HG03066 (cell line): ENCODE data around the gene OR3A1.
"Not testable (repeated sequence)": the region's sequence is repeated elsewhere in the genome, so short reads cannot be mapped to it uniquely, and the experiment has no call there.

Experiments
- ATAC-seq: cut with Tn5 transposase; IDR thresholded peaks from one replicate; pipeline ENCODE4 v1.9.1; 2021; ENCODE audit warnings: low read depth; ENCODE audit not compliant: unreplicated experiment

Gene OR3A1, protein sequence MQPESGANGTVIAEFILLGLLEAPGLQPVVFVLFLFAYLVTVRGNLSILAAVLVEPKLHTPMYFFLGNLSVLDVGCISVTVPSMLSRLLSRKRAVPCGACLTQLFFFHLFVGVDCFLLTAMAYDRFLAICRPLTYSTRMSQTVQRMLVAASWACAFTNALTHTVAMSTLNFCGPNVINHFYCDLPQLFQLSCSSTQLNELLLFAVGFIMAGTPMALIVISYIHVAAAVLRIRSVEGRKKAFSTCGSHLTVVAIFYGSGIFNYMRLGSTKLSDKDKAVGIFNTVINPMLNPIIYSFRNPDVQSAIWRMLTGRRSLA

DNA sequence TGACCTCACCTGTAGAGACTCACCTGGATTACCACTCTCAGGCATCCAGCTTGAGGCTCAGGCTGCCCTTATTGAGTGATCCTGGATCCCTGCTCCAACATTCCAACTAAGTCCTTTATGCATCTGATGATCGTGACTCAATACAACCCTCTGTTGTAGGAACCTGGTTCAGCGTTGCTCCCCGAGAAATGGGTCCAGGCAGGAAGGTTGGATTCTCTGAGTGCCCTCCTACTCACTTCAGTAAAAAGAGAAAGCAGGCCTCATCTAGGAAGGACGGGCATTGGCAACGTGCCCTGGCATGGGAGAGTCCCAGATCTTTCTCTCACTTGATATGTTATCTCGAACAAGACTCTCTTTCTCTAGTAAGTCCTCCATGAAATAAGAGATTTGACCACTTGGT, at the start of gene OR3A1:
TSS of gene OR3A1 (minus strand) at position 101 of the 400 bp plus-strand sequence. CDS start 5,778 bp downstream, outside the sequence.
- no peak for ATAC-seq

DNA sequence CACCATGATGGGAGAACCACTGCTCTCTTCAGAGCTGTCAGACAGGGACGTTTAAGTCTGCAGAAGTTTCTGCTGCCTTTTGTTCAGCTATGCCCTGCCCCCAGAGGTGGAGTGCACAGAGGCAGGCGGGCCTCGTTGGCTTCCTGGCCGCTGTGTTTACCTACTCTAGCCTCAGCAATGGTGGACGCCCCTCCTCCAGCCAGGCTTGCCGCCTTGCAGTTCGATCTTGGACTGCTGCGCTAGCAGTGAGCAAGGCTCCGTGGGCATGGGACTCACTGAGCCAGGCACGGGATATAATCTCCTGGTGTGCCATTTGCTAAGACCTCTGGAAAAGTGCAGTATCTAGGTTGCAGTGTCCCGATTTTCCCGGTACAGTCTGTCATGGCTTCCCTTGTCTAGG, 44.6 kb upstream of the OR3A1 start:
- not testable (repeated sequence) for ATAC-seq

DNA sequence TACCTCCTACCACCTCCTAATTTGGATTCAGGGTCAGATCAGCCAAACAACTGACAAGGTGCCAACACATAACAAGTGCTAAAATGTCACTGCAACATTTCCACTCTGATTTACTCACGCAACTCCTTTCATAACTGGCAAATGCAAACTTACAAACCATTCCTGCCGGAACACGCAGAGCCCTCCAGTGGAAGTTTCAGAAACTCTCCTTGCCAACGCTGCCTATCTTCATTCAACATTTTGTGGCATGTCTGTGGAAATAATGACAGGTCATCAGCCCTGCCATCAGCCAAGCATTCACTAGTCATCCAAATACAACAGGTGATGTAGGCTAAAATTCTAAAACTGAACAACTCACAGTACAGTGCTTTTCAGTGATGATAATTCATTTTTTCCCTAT, 37.7 kb upstream of the OR3A1 start:
- no peak for ATAC-seq

DNA sequence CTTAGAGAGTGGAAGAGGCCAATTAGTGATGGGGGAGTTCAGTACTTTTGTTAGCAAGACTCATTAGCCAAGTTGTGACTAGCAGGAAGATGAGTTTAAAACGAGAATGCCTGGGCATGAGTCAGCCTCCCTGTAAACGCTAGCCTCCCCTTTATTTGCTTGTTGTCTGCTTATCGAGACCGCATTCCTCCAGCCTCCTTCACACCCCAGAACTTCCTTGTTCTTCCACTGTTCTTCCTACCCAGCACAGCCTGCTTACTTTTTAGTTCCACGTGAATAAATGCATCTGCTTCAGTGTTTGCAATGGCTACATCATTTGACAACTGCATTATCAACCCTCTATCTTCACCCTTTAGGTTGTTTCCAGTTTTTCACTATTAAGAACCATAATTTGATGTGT, 20.2 kb upstream of the OR3A1 start:
- ATAC-seq = no peak

DNA sequence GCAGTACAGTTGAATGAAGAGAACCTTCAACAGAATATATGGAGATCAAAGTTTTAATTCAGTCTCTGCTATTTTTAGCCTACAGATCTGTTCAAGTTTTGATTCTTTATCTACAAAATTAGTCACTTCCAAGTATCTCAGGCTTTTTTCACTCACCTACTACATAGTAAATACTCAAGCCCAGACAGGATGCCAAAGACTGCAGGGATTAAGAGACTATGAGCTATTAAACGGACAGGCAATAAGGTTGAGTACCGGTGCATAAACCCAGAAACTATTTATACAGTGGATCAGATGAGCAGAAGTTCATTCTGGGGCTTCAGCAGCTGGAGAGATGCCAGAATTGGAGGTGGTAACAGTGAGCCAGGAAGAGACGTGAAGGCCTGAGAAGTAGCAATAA, 18.7 kb upstream of the OR3A1 start:
- ATAC-seq = no peak

DNA sequence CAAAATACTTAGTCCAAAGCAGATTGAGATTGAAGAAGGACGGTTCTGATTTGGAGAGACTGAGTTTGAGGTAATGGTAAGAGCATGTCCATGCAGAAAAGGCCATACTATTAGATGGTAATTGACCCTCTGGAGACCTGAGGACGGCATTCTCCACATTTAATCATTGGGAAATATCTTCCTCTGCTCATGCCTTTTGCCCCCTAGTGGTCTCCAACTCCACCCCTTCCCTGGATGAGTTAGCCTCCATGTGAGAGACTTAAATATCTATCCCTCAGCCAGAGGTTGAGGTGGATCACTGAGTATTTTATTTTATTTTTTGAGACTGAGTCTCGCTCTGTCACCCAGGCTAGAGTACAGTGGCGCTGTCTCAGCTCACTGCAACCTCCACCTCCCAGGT, 10.4 kb upstream of the OR3A1 start:
- ATAC-seq = no peak

DNA sequence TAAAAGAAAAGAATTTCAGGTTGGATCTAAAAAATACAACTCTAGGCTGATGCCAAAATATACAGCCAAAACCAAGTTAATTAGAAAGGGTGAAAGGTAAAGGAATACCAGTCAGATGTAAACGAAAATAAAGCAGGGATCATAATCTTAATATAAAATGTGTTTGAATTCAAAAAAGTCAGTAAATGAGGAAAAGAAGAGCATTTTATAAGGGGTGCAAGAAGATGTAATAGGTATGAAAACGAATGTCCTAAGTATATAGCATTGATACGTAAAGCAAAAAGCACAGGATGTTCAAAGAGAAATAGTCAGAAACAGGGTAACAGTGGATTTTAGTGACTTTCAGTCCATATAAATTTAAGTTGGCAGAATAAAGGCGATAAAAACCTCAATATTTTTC, 2.5 kb downstream of the OR3A1 start:
- no peak for ATAC-seq

DNA sequence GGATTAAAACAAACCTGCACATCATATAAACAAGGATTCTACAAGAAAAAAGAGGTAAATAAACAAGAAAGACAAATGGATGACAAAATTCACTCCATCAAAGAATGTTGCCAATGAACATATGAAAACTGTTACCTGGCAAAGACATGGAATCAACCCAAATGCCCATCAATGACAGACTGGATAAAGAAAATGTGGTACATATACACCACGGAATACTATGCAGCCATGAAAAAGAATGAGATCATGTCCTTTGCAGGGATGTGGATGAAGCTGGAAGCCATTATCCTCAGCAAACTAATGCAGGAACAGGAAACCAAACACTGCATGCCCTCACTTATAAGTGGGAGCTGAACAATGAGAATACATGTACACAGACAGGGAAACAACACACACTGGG, 4.6 kb downstream of the OR3A1 start:
- ATAC-seq = not testable (repeated sequence)

DNA sequence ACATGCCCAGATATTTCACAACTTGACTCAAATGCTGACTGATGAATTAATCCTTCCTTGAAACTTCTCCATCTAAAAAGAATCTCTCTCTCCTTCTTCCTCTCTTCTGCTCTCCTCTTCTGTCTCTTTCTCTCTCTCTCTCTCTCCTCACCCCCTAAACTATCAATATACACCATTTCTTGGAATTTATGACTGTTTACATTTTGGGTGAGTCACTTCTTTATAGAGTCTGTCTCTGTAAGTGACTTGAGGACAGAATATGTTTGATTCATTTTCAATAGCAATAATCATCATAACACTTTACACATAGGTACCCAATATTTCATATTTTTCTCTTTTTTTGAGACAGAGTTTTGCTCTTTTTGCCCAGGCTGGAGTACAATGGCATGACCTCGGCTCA, 15.3 kb downstream of the OR3A1 start:
- no peak for ATAC-seq

DNA sequence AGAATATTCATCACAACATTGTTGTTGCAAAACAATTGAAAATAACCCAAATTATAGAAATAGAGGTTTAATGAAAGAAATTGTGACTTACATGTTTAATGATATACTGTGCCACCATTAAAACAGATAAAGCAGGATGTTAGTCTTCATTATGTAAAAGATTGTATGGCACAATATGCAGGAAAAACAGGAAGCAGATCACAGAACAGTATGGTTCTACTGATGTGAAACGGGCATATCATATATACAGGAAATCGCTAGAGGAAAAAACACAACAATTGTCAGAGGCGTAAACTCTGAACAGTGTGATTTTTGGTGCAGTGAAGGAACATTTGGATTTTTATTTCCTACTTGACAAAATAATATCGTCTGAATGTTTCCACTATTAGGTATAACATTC, 22.0 kb downstream of the OR3A1 start:
- ATAC-seq = no peak

DNA sequence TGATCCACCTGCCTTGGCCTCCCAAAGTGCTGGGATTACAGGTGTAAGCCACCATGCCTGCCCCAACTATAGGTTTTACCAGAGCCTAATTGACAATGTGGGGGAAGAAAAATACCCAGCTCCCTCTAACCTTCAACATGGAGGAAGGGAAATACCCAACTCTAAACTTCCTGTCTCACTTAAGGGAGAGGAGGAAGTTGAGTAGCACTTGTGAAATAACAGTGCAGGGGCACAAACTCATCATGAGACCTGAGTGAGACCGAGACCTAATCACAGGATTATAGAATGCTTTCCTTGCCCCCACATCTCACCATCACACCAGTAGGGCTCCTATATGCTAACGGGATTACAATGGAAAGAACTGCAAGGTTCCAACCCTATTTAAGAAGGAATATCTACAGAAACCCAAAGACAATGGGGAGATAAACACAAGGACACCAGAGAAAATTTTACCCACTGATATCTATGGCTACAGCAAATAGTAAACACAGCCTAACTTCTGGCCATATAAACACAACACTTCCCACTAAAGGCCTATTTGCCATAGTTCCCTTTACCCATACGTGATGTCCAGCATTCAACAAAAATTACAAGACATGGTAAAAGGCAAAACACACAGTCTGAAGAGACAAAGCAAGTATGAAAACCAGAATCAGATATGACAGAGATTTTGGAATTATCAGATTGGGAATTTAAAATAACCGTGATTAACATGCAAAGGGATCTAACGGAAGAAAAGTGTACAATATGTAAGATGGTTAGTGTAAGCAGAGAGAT, 26.9 kb downstream of the OR3A1 start:
- no peak for ATAC-seq

DNA sequence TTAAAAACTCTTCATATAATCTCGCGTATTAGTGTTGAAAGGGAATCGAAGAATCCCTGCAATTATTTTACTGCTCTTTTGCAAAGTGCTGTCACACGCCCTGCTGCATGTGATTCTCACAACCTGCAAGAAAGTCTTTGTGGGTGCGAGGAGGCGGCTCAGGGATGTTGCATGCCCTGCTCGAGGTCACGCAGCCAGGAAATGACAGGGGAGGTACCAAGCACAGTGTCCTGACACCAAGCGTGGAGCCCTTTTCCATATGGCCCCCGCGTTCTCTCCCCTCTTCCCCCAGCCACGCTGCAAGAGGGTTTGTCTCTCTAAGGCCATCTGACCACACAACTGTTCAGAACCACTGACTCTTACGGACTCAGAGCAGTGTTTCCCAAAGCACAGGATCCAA, 37.6 kb downstream of the OR3A1 start:
- ATAC-seq = no peak

DNA sequence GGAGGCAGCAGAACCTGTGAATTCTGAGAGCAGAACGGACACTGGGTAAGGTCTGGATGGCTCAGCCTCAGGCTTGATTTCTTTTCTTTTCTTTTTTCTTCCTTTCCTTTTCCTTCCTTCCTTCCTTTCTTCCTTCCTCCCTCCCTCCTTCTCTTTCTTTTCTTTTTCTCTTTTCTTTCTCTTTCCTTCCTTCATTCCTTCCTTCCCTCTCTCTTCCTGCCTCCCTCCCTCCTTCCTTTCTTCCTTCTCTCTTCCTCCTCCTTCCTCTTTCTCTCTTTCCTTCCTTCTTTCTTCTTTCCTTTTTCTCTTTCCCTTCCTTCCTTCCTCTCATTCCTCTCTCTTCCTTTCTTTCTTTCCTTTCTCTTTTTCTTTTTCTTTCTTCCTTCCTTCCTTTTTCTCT, 38.0 kb downstream of the OR3A1 start:
- ATAC-seq = no peak

DNA sequence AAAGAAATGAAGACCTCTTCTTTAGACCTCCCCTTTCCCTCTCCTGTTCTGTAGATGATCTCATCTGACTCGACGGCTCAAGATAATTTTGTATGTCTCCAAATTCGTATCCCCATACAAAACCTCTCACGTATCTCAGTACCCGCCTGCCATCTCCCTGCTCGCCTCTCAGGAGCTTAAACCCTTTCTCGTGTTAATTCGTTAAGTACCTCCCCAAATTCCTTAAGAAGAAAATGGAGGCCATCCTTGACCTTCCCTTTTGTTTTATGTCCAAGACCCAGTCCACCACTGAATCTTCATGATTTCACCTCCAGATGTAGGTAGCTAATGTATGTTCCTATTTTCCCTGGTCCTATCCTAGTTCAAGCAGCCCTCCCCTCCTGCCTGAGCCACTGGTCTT, 41.6 kb downstream of the OR3A1 start:
- ATAC-seq = no peak

DNA sequence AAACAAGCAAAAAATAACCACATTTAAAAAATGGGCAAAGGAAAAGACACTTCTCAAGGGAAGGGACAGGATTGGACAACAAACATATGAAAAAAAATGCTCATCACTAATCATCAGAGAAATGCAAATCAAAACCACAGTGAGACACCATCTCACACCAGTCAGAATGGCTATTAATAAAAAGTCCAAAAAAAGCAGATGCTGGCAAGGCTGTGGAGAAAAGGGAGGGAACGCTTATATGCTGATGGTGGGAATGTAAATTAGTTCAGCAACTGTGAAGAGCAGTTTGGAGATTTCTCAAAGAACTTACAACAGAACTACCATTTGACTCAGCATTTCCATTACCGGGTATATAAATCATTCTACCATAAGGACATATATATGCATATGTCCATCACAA, 49.1 kb downstream of the OR3A1 start:
- not testable (repeated sequence) for ATAC-seq

DNA sequence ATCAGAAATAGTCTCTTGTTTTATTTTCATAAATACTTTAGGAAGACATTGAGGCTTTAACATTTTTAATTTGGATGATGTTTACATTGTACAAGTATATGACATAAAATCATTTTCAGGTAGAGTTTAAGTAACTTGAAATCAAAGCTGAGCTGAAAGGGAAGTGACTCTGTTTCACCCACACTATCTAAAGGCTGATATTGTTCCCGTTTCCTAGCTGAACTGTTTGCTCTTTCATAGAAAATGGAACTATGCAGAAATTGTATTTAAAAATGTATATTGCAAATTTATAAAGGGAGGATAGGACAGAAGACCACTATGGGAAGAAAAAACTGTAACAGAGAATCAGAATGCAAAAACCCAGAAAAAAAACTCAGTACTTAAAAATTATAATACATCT, 53.3 kb downstream of the OR3A1 start:
- ATAC-seq = not testable (repeated sequence)

DNA sequence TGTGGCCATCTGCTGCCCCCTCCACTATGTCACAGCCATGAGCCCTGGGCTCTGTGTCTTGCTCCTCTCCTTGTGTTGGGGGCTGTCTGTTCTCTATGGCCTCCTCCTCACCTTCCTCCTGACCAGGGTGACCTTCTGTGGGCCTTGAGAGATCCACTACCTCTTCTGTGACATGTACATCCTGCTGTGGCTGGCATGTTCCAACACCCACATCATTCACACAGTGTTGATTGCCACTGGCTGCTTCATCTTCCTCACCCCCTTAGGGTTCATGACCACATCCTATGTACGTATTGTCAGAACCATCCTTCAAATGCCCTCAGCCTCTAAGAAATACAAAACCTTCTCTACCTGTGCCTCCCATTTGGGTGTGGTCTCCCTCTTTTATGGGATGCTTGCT, 57.1 kb downstream of the OR3A1 start:
- not testable (repeated sequence) for ATAC-seq
